NCI-H446 (cell line): ENCODE results near the gene CTSZ.
"Not testable (repeated sequence)": the region's sequence is repeated elsewhere in the genome, so short reads cannot be mapped to it uniquely, and the experiment has no call there.

ENCODE experiments used
- DNase-seq, 2 experiments: peaks; one replicate each; lab custom pipeline; 2025; lab: John Stamatoyannopoulos, UW

The CTSZ gene

GRCh38 chr20:58980711-58981627, 26.1 kb downstream of the CTSZ start, which contains the start of gene NELFCD:
Gene NELFCD, plus strand, starts transcription at chr20:58981256. Its CDS starts 54 bp downstream, at chr20:58981310.
- DNase-seq: peak; percentile 87 to 94

GRCh38 chr20:58978351-58979190, 28.5 kb downstream of the CTSZ start:
- DNase-seq: no peak

- no peak for DNase-seq
These were observed 30.9 kb downstream of the CTSZ start for GRCh38 chr20:58976061-58976730.

- DNase-seq: no peak
These were observed 31.7 kb downstream of the CTSZ start for GRCh38 chr20:58975353-58975752.

- DNase-seq: no peak
These were observed 33.2 kb downstream of the CTSZ start for GRCh38 chr20:58973866-58974265.

GRCh38 chr20:58973179-58973578, 33.9 kb downstream of the CTSZ start:
- DNase-seq: no peak

GRCh38 chr20:58971429-58971828, 35.6 kb downstream of the CTSZ start:
- DNase-seq: no peak

GRCh38 chr20:58970146-58970545, 36.9 kb downstream of the CTSZ start:
- no peak for DNase-seq

- DNase-seq: no peak
These were observed 37.6 kb downstream of the CTSZ start for GRCh38 chr20:58969439-58969838.

- no peak for DNase-seq
These were observed 39.2 kb downstream of the CTSZ start for GRCh38 chr20:58967652-58968429.

GRCh38 chr20:58965270-58966064, 41.6 kb downstream of the CTSZ start:
- DNase-seq: no peak

GRCh38 chr20:58963922-58964321, 43.1 kb downstream of the CTSZ start:
- not testable (repeated sequence) for DNase-seq

GRCh38 chr20:58963060-58963584, 43.9 kb downstream of the CTSZ start:
- no peak for DNase-seq

GRCh38 chr20:58959652-58960051, 47.4 kb downstream of the CTSZ start:
- no peak for DNase-seq

- no peak for DNase-seq
These were observed 51.0 kb downstream of the CTSZ start for GRCh38 chr20:58956078-58956477.

- DNase-seq: no peak
These were observed 54.0 kb downstream of the CTSZ start for GRCh38 chr20:58953050-58953449.

GRCh38 chr20:58950603-58951002, 56.5 kb downstream of the CTSZ start:
- DNase-seq: no peak

GRCh38 chr20:58947797-58948388, 59.2 kb downstream of the CTSZ start:
- DNase-seq: not testable (repeated sequence)

- no peak for DNase-seq
These were observed 61.0 kb downstream of the CTSZ start for GRCh38 chr20:58945965-58946631.
